Breast epithelium (tissue), 4 donors: ENCODE data around the gene CLEC3A. TPM values are rescaled to one million over a fixed set of nuclear protein-coding genes. Genes with fewer than 3 reads are reported as not detected.
A peak's percentile ranks its signal among the peaks of the same experiment; 100 is the strongest.

Experiments used
- DNase-seq, 2 donors: peaks; one replicate each; pipeline ENCODE4 v3.0.0-alpha.2; 2019; ENCODE audit warnings: low spot score in 2 of 2
- H3K27ac ChIP-seq, 2 donors: fragments of 200-600 bp; sonication (generic) in 1 of 2; one replicate each; pipeline ENCODE4 v1.5.1; 2016 to 2019; ENCODE audit warnings: mild to moderate bottlenecking in 1 of 2
- H3K27me3 ChIP-seq, 2 donors: fragments of 200-600 bp; sonication (generic) in 1 of 2; one replicate each; pipeline versions ENCODE4 v1.5.1 to v1.6.0; 2017 to 2019; ENCODE audit warnings: control low read depth in 1 of 2, mild to moderate bottlenecking in 1 of 2
- H3K36me3 ChIP-seq: fragments of 200-600 bp; one replicate; pipeline ENCODE4 v1.5.1; 2019
- H3K4me1 ChIP-seq, 2 donors: fragments of 200-600 bp; sonication (generic); one replicate each; pipeline ENCODE4 v1.5.1; 2016 to 2019; ENCODE audit warnings: control low read depth in 1 of 2
- H3K4me3 ChIP-seq, 3 donors: fragments of 200-600 bp; sonication (generic); 1 replicate in 2 of 3; 2 replicates in 1 of 3; pipeline ENCODE4 v1.5.1; 2016 to 2019; ENCODE audit warnings: mild to moderate bottlenecking in 3 of 3, moderate library complexity in 2 of 3
- H3K9me3 ChIP-seq, 2 donors: fragments of 200-600 bp; sonication (generic) in 1 of 2; one replicate each; pipeline ENCODE4 v1.5.1; 2016 to 2019; ENCODE audit warnings: control low read depth in 1 of 2
- CTCF ChIP-seq, 3 donors: fragments of 450-650 bp; IDR thresholded peaks; one replicate each; pipeline ENCODE4 v1.5.1; 2016 to 2017; ENCODE audit warnings: antibody characterized with exemption in 3 of 3, mild to moderate bottlenecking in 3 of 3, moderate library complexity in 3 of 3
- POLR2A ChIP-seq: fragments of 450-650 bp; IDR thresholded peaks from one replicate; pipeline ENCODE4 v1.6.1; 2016; ENCODE audit warnings: antibody characterized with exemption, mild to moderate bottlenecking, moderate library complexity
- POLR2AphosphoS5 ChIP-seq, 3 donors: sonication (generic); formaldehyde crosslinking; IDR thresholded peaks; one replicate each; pipeline ENCODE4 v1.6.1; 2017; ENCODE audit warnings: antibody characterized with exemption in 3 of 3
- intact Hi-C: fragments of 100-400 bp; cut with DNase I; formaldehyde crosslinking; loops from one replicate; pipeline ENCODE4 v1.15.1; 2023; ENCODE audit warnings: low total_unique reads
- total RNA-seq, 3 donors: library from RNA; depleted of rRNA; stranded (reverse); fragments of >200 nt; gene quantifications; one replicate each; pipeline ENCODE4 v1.1.0, GENCODE V29; 2016

The CLEC3A gene
- total RNA-seq, 3 donors from 2014 or later = 0.66 TPM; not detected in 2

- Histone ChIP-seq H3K27me3 (no peaks in the 10 kb centered on the region), H3K27ac (no peak overlapping the region), H3K36me3 (no peaks in the 10 kb centered on the region), H3K4me3 (no peak overlapping the region), H3K4me1 (no peaks in the 10 kb centered on the region), H3K9me3 (peaks cover 9 to 14% of the 10 kb centered on the region in 2 donors)
- intact Hi-C loops = no loop called here
- TF ChIP-seq CTCF (IDR thresholded peaks at IDR 0.05) = no peak
- no peak for TF ChIP-seq POLR2AphosphoS5 (IDR thresholded peaks at IDR 0.05)
- TF ChIP-seq POLR2A = no peak
- no peak for DNase-seq
Observed at GRCh38 chr16:77995843-77996455, 26.4 kb upstream of the CLEC3A start.

GRCh38 chr16:77998350-77999023, 23.9 kb upstream of the CLEC3A start:
- H3K27me3 ChIP-seq = no peaks in the 10 kb centered on the region
- TF ChIP-seq POLR2A = no peak
- TF ChIP-seq POLR2AphosphoS5 (IDR thresholded peaks at IDR 0.05) = no peak
- TF ChIP-seq CTCF (IDR thresholded peaks at IDR 0.05) = no peak
- H3K9me3 ChIP-seq = peaks cover 9 to 14% of the 10 kb centered on the region in 2 donors
- H3K4me3 ChIP-seq = no peak overlapping the region
- no peak overlapping the region for H3K27ac ChIP-seq
- H3K4me1 ChIP-seq = no peaks in the 10 kb centered on the region
- DNase-seq = no peak
- H3K36me3 ChIP-seq = no peaks in the 10 kb centered on the region
- intact Hi-C loops = no loop called here

- no peak overlapping the region for H3K27ac ChIP-seq
- no peak overlapping the region for H3K4me3 ChIP-seq
- H3K9me3 ChIP-seq = peaks cover 0 to 2% of the 10 kb centered on the region in 2 donors
- no peaks in the 10 kb centered on the region for H3K4me1 ChIP-seq
- H3K36me3 ChIP-seq = no peaks in the 10 kb centered on the region
- intact Hi-C loops = no loop called here
- TF ChIP-seq POLR2A (no peak), CTCF (IDR thresholded peaks at IDR 0.05) (no peak)
- DNase-seq = no peak
- peaks cover 0 to 3% of the 10 kb centered on the region in 2 donors for H3K27me3 ChIP-seq
Observed at GRCh38 chr16:78001451-78002025, 20.8 kb upstream of the CLEC3A start.

GRCh38 chr16:78002915-78003538, 19.3 kb upstream of the CLEC3A start:
- intact Hi-C loops = no loop called here

More at GRCh38 chr16:78002915-78003538, 19.3 kb upstream of the CLEC3A start:
- Histone ChIP-seq H3K9me3 (no peaks in the 10 kb centered on the region), H3K4me1 (no peaks in the 10 kb centered on the region), H3K36me3 (no peaks in the 10 kb centered on the region), H3K27me3 (peaks cover 0 to 3% of the 10 kb centered on the region in 2 donors), H3K4me3 (no peak overlapping the region), H3K27ac (no peak overlapping the region)
- DNase-seq = peak; percentile 19 to 76
- TF ChIP-seq CTCF (IDR thresholded peaks at IDR 0.05) (peak; percentile 57 to 85 (median 73)), POLR2AphosphoS5 (IDR thresholded peaks at IDR 0.05) (no peak), POLR2A (no peak)
